Stimulated activated CD8-positive, alpha-beta memory T cell treated with anti-CD3 and anti-CD28 coated beads, Interleukin-4, amount 100 ng/mL, for 4 hours (primary cell): Measurements from ENCODE around the gene GPC6.
"Not testable (repeated sequence)": the region's sequence is repeated elsewhere in the genome, so short reads cannot be mapped to it uniquely, and the experiment has no call there.

Experiments
- DNase-seq, 2 donors: peaks; one replicate each; pipeline ENCODE4 v3.0.0-alpha.2; 2020; ENCODE audit warnings: low read depth in 2 of 2, low spot score in 1 of 2

Gene GPC6

GRCh38 chr13:94267581-94268366 lies 1041.2 kb downstream of the GPC6 start:
- no peak for DNase-seq

DNA sequence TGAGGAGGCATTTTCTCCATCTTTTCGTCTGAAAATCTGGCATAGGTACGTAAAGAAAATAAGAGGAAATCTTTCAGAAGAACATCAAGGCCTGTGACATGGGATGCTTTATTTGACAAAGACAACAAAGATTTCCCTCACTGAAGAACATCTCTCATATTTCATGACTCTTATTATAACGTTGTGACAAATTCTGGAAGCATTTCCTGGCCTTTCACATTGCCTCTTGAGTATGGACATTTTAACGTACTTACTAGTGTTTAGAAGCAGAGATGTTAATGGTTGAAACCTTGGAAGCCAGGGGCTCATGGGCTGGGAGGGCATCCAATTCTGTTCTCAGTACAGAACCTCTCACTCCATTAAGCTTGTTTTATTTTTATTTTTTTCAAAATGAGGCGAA lies 1042.1 kb downstream of the GPC6 start:
- no peak for DNase-seq

DNA sequence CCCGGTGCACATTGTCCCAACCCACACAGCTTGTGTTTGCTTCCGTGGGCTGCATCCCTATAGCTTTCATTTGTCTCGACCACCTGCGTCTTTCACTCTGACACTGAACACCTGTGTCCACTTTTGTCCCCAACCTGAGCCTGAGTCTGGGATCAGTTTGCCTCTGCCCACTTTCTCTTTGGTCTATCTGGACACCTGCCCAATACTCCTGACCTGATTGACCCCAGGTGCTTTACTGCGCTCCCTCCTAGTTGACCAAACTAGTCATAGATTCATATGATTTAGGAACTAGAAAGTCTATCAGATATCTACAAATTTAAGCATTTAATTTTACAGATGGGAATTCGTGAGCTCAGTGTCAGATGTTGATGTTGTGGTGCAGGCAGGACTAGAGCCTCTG lies 1043.0 kb downstream of the GPC6 start:
- no peak for DNase-seq

- no peak for DNase-seq
Measured at GRCh38 chr13:94270556-94270955, 1043.9 kb downstream of the GPC6 start.

- no peak for DNase-seq
Measured at GRCh38 chr13:94272038-94272437, 1045.4 kb downstream of the GPC6 start.

- DNase-seq, result no peak
Measured at GRCh38 chr13:94280349-94280748, 1053.7 kb downstream of the GPC6 start.

DNA sequence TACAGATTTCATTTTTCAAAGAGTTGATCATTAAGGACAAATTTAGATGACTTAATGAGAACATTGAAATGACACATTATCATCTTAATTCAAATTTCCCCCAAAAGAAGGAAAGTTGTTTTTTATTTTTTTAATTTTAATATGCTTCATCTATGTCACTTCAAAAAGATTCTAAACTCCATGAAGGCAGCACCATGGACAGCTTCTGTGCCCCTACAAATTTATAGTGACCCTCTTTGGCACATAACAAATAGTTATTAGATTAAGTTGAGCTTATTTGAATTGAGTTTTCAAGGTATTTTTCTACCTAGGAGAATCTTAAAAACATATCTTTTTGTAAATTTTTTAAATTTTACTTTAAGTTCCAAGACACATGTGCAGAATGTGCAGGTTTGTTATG lies 1054.2 kb downstream of the GPC6 start:
- no peak for DNase-seq

DNA sequence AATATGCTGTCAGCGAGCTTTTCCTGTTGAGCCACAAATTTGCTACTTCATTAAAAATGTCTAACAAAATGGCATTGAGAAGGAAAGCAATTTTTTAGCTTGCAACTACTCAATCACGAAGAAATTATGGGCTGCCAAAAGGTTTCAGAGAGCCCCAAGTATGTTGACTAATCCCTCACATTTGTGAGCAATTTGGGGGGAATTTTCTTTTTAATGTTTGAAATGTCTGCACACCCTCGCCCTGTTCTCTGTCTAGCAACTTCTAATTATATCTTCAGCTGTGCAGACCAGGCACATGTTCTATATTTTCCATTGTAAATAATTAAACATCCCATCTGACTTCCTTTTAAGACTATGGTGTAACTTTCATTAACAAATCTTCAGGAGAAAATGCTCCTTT lies 1060.0 kb downstream of the GPC6 start:
- no peak for DNase-seq

DNA sequence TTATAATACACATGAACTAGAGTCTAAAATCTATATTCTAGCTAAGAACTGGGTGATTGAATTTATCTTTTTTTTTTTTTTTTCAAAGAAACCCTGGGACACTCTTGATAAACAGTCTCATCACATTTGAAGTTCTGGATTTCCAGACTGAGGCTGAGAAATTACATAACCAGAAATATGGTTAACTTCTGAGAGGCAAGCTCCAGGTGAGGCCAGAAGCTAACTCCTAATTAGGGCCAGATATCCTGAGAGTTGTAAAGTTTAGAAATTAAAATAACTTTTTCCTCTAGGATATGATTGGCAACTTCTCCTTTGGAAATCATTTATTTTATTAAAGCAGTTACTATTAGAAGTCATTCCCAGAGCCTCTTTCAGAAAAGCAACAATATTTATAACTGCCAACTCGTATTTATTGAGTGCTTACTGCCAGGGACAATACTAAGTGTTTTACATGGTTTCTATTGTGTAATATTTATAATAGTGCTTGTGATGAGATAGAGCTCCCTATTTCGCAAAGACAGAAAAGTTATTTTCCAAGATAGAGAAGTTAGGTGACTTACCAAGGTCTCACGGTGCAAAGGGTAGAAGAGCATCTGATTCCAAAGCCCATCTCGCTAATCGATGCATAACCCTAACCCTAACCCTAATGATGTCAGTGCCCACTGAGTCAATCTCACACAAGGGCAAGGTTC lies 1065.2 kb downstream of the GPC6 start:
- DNase-seq, result no peak

GRCh38 chr13:94292323-94292640 lies 1065.7 kb downstream of the GPC6 start:
- no peak for DNase-seq

DNA sequence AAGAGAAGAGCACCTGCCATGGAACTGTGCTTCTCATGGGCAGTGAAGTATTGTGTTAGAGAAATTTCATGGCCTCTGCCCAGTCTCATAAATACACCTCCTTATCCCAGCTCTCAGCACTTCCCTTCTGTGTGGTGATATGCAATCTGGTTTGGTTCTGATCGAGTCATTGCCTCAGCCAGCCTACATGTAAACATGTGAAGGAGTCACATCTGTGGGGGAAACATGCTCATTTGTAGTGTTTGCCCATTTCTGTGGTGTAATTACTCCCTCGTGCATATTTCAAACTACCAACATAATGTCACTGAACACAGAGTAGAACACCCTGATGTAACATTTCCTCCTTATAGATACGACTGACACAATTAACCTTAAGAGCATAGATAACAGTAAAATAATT lies 1069.9 kb downstream of the GPC6 start:
- DNase-seq, result no peak

- DNase-seq, result no peak
Measured at GRCh38 chr13:94298346-94298745, 1071.7 kb downstream of the GPC6 start.

DNA sequence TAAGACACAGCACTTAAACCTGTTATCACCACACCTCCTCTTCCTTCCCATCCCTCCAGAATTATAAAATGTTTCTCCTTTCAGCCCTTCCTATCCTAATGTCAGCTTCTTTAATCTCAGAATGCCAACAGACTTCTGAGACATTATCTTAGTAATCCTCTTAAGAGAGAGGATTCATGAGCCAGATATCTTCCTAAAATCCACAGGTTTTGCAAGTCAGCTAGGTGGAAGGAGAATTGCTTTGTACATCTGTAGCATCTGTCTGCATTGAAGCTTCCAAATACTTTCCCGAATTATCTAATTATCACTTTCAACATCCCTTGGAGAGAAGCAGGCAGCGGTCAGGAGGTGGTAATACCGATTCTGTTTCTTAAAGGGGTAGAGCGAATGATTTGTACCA lies 1073.8 kb downstream of the GPC6 start:
- no peak for DNase-seq

DNA sequence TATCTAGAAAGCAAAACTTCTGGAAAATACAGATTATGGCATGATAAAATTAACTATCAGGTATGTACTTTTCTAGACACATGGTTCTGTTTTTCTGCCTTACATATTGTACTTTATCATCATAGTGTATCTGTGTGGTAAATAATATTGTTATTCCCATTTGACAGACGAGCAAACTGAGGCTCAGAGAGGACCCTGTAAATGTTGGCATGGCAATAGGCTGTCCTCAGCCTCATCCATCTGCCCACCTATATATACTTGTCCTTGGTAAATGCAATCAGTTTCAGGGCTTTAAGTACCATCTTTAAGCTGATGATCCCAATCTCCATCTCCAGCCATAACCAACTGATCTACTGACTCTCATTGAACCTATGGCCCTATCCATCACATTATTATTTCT lies 1074.9 kb downstream of the GPC6 start:
- DNase-seq, result no peak

GRCh38 chr13:94302847-94303565 lies 1076.4 kb downstream of the GPC6 start:
- not testable (repeated sequence) for DNase-seq

GRCh38 chr13:94303644-94304174 lies 1077.1 kb downstream of the GPC6 start:
- no peak for DNase-seq

GRCh38 chr13:94305033-94305432 lies 1078.4 kb downstream of the GPC6 start:
- DNase-seq, result no peak

DNA sequence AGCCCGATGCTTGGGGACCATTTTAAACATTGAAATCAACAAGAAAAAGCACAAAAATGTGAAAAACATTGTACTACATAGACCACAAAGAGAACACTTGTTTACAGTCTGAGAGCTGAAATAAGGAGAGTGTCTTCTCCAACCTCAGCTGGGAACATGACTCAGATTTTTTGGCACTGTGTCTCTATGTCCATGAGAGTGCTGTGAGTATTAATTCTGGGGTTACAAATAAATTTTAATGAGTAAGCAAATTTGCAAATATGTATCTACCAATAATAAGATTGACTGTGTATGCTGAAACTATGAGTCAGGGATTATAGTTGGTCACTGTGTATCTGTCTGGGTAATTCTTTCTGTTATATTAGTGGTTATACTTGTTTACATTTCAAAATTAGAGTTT lies 1078.9 kb downstream of the GPC6 start:
- no peak for DNase-seq

- DNase-seq, result no peak
Measured at GRCh38 chr13:94305934-94306333, 1079.3 kb downstream of the GPC6 start.

DNA sequence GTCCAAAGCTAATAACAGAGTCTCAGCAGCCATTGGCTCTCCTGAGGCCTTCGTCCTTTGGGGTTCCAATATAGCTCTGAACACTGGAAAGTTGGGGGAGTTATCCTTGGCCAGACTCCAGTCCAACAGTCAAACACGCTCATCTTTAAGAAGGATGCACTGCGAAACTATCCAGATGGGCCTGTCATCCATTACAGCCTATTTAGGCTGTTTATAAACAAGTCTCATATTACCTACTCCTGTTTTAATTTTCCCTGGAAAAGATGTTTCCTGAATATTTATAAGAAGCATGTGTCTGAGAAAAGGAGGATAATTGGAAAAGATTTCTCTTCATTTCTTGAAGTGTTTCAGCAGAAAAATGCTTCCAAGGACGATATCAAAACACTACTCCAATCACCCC lies 1082.2 kb downstream of the GPC6 start:
- no peak for DNase-seq

DNA sequence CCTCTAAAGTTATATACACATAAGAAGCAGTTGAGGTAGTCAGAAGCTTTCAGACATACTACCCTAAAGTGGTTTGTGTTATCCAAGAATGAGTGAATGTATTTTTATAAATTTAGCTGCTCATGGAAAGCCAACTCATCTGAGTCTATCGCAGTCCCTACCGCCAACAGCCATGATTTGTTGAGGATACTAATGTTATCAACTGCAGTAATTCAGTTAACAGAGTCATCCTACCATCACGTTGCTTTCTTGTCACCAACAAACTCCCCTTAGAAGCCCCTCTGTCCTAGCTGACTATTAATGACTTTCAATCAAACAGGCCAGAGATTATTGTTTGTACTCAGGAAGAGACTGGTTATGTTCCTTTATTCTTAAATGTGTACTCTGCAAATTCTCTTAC lies 1083.0 kb downstream of the GPC6 start:
- no peak for DNase-seq
